Raji (cell line): Measurements from ENCODE around the gene PTCH1.

Experiments
- POLR2A ChIP-seq: IDR thresholded peaks from 2 replicates; pipeline ENCODE4 v1.6.1; 2011; ENCODE audit warnings: low read depth, low read length, control low read depth; ENCODE audit not compliant: insufficient read depth

The PTCH1 gene

DNA sequence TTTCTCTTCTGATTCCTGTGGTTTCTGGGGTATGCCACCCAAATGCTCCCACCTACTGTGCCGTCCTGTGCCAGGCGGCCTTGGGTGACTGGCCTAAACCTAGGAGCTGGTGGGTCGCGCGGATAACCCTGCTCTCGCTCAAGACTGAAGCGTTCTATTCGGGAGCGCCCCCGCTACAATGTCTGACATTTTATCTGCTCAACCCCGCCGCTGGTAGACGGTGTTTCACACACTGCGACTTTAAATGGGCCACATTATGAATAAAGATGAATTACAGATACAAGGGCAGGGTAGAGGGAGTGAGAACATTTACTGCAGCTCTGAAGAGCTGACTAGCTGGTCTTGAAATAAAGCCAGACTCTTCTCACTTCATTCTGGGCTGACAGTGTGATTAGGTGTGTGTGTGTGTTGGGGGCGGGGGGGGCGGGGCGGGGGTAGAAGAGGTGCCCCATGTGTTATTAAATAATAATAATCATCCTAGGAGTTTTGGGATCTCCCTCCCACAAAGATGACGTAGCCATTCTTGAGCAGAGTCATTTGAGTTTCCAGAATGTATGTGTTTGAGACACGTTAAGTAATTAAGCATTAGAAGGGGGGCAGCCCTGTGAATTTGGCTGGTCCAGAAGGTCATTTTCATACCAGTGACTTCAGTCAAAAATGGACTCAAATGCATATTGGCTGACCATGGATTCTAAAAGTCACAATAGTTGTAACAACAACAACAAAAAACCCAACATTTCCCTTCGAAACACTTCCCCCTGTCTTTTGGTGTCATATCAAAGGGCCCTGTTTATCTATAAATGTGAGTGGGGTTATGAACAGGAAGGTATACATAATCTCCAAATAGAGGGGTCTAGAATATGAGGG lies 1.0 kb upstream of the PTCH1 start:
- no peak for TF ChIP-seq POLR2A

DNA sequence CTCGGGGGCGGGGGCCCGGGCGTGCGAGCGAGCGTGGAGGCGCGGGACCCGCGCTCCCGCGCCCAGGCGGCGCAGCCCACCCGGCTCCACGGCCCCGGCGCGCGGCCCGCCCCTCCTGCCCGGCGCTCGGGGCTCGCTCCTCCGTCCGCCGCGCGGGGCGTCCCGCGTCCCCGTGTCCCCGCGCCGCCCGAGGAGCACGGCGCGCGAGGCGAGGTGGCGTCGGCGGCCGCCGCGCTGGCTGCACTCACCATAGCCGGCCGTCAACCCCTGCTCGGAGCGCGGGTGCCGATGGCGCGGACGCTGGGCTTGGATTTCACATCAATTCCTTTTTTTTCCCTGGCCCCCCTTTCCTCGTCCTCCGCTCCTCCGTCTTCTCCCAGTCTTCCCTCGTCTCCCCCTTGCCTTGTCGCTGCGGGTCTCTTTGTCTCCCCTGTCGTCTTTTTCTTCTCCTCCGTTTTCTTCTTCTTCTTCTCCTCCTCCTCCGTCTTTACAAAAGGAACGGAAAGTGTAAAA lies 494 bp downstream of the PTCH1 start:
- no peak for TF ChIP-seq POLR2A

GRCh38 chr9:95515272-95516113 lies 1.3 kb downstream of the PTCH1 start:
- TF ChIP-seq POLR2A, result no peak

DNA sequence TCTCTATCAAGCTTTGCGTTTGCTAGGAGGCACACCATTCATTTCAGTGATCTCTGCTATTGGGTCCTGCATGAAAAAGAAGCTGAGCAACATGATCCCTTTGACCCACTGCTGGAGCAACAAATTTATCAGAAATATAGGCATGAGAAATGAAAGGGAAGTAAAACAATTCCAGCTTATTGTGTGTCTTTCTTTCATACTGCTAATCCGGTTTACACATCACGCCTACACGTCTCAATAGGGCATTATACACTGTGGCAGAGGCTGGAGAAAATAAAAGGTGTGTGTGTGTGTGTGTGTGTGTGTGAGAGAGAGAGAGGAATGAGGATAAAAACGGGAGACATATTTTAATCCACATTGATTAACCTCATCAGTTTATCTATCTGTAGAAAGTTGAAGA lies 2.4 kb downstream of the PTCH1 start:
- no peak for TF ChIP-seq POLR2A

- TF ChIP-seq POLR2A, result no peak
Observed at GRCh38 chr9:95513711-95514110, 3.1 kb downstream of the PTCH1 start.

GRCh38 chr9:95512709-95513095 lies 4.1 kb downstream of the PTCH1 start:
- no peak for TF ChIP-seq POLR2A

- no peak for TF ChIP-seq POLR2A
Observed at GRCh38 chr9:95511952-95512708, 4.6 kb downstream of the PTCH1 start.

- no peak for TF ChIP-seq POLR2A
Observed at GRCh38 chr9:95511616-95511931, 5.2 kb downstream of the PTCH1 start.

DNA sequence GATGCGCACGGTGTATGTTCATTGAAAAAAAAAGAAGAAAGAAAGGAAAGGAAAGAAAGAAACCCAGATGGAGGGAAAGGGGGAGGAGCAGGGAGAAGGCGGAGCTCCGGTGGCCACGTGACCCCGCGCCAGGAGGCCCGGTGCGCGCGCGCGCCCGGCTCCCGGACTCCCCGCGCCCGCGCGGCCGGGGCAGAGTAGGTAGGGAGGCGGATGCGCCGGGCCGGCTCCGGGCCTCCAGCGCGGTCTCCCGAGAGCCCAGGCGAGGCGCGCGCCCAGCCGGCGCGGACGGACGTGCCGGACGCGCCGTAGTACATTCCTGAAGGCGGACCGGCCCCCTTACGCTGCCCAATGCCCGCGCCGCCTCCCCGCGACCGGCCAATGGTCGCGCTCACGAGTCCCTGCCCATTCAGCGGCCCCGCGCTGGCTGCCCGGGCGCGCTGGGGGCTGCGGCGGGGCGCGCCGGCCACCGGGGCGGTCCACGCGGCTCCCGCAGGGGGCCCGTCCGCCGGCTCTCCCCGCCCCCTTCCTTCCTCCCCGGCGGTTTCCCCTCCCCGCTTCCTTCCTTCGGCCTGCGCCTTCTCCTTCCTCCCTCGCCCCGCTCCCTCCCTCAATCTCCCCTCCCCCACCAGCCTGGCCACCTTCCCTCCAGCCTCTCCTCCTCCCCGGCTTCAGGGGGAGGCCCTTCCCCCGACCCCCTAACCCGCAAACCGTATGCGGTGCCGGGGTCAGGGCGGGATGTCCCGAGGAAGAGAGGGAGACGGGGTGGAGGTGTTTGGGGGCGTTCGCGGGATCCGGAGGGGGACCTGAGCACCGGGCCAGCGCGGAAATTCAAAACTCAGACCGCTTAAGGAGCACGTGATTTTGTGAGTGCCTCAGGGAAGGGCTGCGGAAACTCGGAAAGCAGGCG lies 5.8 kb downstream of the PTCH1 start:
- peak; percentile 74 for TF ChIP-seq POLR2A

GRCh38 chr9:95509851-95510708 lies 6.7 kb downstream of the PTCH1 start:
- no peak for TF ChIP-seq POLR2A

DNA sequence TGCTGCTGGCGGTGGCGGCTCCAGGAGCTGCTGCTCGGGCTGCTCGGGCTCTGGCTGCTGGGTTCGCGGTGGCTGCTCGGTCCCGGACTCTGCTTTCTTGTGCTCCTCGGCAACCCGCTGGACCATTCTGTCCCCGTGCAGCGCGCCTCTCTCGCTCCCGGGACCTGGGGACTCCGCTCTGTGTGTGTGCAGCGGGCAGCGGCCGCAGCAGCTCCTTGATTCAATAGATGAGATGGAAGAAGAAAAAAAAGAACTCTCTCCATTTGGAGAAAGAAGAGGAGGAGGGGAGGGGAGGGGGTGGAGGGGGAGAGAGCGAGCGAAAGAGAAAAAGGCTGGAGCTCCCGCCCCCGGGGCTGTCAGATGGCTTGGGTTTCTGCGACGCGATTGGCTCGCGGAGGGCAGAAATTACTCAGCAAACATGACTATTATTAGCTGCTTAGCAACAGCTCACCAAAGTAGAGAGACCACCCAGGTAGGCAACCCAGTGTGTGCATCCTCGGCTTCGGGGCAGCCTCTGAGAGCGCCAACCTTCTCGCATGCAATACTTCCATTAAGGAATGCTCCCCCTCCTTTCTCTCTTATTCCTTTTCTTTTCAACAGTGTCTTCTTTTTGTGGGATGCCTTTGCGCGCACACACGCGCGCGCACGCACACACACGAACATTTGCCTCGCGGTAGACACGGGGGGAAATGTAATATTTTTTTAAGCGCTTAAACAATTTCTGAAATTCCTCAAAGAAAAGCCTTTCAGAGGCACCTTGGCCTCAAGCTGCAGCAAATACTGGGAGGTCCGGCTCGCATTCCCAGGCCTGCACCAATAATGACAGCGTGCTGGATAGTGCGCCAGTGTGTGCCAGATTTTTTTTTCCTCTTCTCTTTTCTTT lies 7.6 kb downstream of the PTCH1 start:
- TF ChIP-seq POLR2A, result peak; percentile 52

GRCh38 chr9:95508242-95508967 lies 8.4 kb downstream of the PTCH1 start:
- TF ChIP-seq POLR2A, result no peak
